ENCODE data around the gene OR1J1. TPM values are rescaled to one million over a fixed set of nuclear protein-coding genes. Genes with fewer than 3 reads are reported as not detected.
A peak's percentile ranks its signal among the peaks of the same experiment; 100 is the strongest.

The OR1J1 gene
- not detected for total RNA-seq

DNA sequence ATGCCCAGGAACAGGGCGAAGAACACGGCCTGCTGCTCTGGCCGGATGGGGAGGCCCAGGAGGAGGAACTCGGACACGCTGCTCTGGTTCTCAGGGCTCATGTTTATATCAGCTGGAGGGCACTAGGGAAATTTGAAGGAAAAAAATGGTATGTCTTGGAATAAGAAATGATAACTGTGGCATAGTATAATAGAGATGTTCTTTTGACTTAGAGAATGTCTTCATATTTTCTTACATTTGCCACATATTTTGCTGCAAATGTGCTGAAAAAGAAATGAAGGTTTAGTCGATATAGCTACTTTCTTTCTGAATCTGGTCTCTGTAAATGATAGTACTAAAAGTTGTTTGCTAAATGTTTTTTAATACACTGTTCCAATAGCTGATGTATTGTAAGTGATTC, at the start of gene OR1J1:
OR1J1 (minus strand) TSS at position 101 of the 400 bp plus-strand sequence; CDS start at position 101, 0 bp downstream.
- Mint-ChIP-seq H3K4me1 (ENCODE audit: low read depth) (no peaks in the 10 kb centered on the region), H3K27me3 (ENCODE audit: low read depth) (peaks cover 23% of the 10 kb centered on the region), H3K9me3 (no peaks in the 10 kb centered on the region), H3K36me3 (ENCODE audit: low read depth) (no peaks in the 10 kb centered on the region), H3K27ac (no peak within 1 kb of the TSS), H3K4me3 (no peak within 1 kb of the TSS)
- DNase-seq = no peak
- intact Hi-C loops (cut with micrococcal nuclease) = no loop called here
- CTCF ChIA-PET = interaction anchor here (0.7 kb wide), 1 partner anchor 9 kb away, joined by 3 read pairs; no protein-coding TSS in a partner anchor

GRCh38 chr9:122527193-122527592, 49.5 kb upstream of the OR1J1 start, which contains the start of gene OR1N1:
OR1N1 (minus strand) TSS chr9:122527293; CDS start chr9:122527293, 0 bp downstream.
- CTCF ChIA-PET = interaction anchor here (0.8 kb wide), 1 partner anchor 28 kb away, joined by 3 read pairs; no protein-coding TSS in a partner anchor
- no peak for DNase-seq
- H3K27me3 Mint-ChIP-seq (ENCODE audit: low read depth) = peaks cover 9% of the 10 kb centered on the region
- no peak within 1 kb of the TSS for H3K4me3 Mint-ChIP-seq
- H3K27ac Mint-ChIP-seq = no peak within 1 kb of the TSS
- H3K36me3 Mint-ChIP-seq (ENCODE audit: low read depth) = no peaks in the 10 kb centered on the region
- H3K4me1 Mint-ChIP-seq (ENCODE audit: low read depth) = no peaks in the 10 kb centered on the region
- intact Hi-C loops (cut with micrococcal nuclease) = no loop called here
- H3K9me3 Mint-ChIP-seq = no peaks in the 10 kb centered on the region

DNA sequence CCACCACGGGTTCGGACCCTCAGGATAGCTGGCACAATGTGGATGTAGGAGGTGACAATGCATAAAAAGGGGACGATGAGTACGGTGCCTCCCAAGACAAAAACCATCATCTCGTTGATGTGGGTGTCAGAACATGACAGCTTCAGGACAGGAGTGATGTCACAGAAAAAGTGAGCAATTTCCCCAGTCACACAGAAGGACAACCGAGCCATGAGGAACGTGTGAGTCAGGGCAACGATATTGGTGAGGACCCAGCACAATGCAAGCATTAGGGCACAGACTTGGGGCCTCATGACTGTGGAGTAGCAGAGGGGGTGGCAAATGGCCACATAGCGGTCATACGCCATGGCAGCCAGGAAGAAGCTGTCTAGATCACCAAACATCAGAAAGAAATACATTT, 48.9 kb upstream of the OR1J1 start:
- Mint-ChIP-seq H3K27ac (no peak overlapping the region), H3K36me3 (ENCODE audit: low read depth) (no peaks in the 10 kb centered on the region), H3K4me3 (no peak overlapping the region), H3K27me3 (ENCODE audit: low read depth) (peaks cover 13% of the 10 kb centered on the region), H3K4me1 (ENCODE audit: low read depth) (no peaks in the 10 kb centered on the region), H3K9me3 (no peaks in the 10 kb centered on the region)
- CTCF ChIA-PET = no interaction called here
- DNase-seq = no peak
- intact Hi-C loops (cut with micrococcal nuclease) = no loop called here

DNA sequence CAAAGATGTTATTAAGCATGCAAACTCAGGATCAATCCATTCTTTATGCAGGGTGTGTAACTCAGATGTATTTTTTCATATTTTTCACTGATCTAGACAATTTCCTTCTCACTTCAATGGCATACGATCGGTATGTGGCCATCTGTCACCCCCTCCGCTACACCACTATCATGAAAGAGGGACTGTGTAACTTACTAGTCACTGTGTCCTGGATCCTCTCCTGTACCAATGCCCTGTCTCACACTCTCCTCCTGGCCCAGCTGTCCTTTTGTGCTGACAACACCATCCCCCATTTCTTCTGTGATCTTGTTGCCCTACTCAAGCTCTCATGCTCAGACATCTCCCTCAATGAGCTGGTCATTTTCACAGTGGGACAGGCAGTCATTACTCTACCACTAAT, 41.6 kb upstream of the OR1J1 start:
- no peak for DNase-seq
- Mint-ChIP-seq H3K36me3 (ENCODE audit: low read depth) (no peaks in the 10 kb centered on the region), H3K9me3 (no peaks in the 10 kb centered on the region), H3K27me3 (ENCODE audit: low read depth) (peaks cover 13% of the 10 kb centered on the region), H3K4me3 (no peak overlapping the region), H3K4me1 (ENCODE audit: low read depth) (no peaks in the 10 kb centered on the region), H3K27ac (no peak overlapping the region)
- intact Hi-C loops (cut with micrococcal nuclease) = no loop called here
- CTCF ChIA-PET = interaction anchor here (1.2 kb wide), 1 partner anchor 21 kb away, joined by 3 read pairs; no protein-coding TSS in a partner anchor

GRCh38 chr9:122518841-122519240, 41.1 kb upstream of the OR1J1 start, which contains the start of gene OR1J4:
OR1J4 (plus strand) TSS chr9:122519141; CDS start chr9:122519141, 0 bp downstream.
- no peak for DNase-seq
- peaks cover 16% of the 10 kb centered on the region for H3K27me3 Mint-ChIP-seq (ENCODE audit: low read depth)
- intact Hi-C loops (cut with micrococcal nuclease) = no loop called here
- H3K9me3 Mint-ChIP-seq = no peaks in the 10 kb centered on the region
- no peaks in the 10 kb centered on the region for H3K4me1 Mint-ChIP-seq (ENCODE audit: low read depth)
- CTCF ChIA-PET = no interaction called here
- H3K27ac Mint-ChIP-seq = no peak within 1 kb of the TSS
- H3K36me3 Mint-ChIP-seq (ENCODE audit: low read depth) = no peaks in the 10 kb centered on the region
- no peak within 1 kb of the TSS for H3K4me3 Mint-ChIP-seq

DNA sequence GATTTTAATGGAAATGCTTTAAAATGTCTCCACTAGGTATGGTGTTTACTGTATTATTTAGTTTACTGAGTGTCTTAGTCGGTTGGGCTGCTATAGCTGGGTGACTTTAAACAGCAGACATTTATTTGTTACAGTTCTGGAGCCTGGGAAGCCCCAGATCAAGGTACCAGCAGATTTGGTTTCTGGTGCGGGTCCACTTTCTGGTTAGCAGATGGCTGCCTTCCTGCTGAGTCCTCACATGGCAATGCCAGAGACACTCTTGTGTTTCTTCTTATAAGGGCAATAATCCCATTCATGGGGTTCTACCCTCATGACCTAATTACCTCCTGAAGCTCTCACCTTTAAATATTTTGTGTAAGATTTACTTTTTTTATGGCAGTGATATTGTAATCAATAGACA, 40.5 kb upstream of the OR1J1 start:
- intact Hi-C loops (cut with micrococcal nuclease) = no loop called here
- Mint-ChIP-seq H3K4me1 (ENCODE audit: low read depth) (no peaks in the 10 kb centered on the region), H3K4me3 (no peak overlapping the region), H3K27ac (no peak overlapping the region), H3K9me3 (no peaks in the 10 kb centered on the region), H3K36me3 (ENCODE audit: low read depth) (no peaks in the 10 kb centered on the region), H3K27me3 (ENCODE audit: low read depth) (peaks cover 17% of the 10 kb centered on the region)
- DNase-seq = no peak
- CTCF ChIA-PET = no interaction called here

DNA sequence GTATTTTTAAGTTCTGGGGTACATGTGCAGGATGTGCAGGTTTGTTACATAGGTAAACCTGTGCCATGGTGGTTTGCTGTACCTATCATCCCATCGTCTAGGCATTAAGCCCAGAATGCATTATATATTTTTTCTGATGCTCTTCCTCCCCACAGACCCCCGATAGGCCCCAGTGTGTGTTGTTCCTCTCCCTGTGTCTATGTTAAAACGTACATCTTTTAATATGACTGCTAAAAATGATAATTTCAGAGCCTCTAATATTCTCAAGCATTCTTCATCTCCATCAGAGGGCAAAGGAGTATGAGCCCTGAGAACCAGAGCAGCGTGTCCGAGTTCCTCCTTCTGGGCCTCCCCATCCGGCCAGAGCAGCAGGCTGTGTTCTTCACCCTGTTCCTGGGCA, 32.8 kb upstream of the OR1J1 start, which contains the start of gene OR1J2:
OR1J2 (plus strand) TSS at position 301 of the 400 bp plus-strand sequence; CDS start at position 301, 0 bp downstream.
- CTCF ChIA-PET = interaction anchor here (2.4 kb wide), 1 partner anchor 12 kb away, joined by 6 read pairs; no protein-coding TSS in a partner anchor
- Mint-ChIP-seq H3K4me3 (no peak within 1 kb of the TSS), H3K9me3 (no peaks in the 10 kb centered on the region), H3K27ac (no peak within 1 kb of the TSS), H3K27me3 (ENCODE audit: low read depth) (peaks cover 22% of the 10 kb centered on the region), H3K36me3 (ENCODE audit: low read depth) (no peaks in the 10 kb centered on the region), H3K4me1 (ENCODE audit: low read depth) (no peaks in the 10 kb centered on the region)
- DNase-seq = no peak
- intact Hi-C loops (cut with micrococcal nuclease) = no loop called here

DNA sequence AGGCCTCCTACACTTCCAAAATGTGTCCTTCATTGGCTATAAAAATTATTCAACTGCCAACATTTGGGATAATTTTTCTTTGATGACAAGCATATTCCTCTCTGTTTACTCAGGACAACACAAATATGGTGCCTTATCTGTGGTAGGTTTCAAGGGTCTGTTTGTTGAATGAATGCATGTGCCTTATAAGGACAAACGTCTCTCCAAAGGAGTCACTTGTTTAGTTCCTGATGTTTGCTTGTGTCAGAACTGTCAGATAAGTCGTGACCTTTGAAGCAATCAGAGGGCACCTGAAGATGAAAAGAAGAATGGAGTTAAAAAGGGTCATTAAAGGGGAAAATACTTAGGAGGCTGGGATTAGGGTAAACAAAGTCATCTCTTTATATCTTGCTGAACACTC, 29.2 kb upstream of the OR1J1 start:
- H3K27ac Mint-ChIP-seq = no peak overlapping the region
- CTCF ChIA-PET = no interaction called here
- H3K36me3 Mint-ChIP-seq (ENCODE audit: low read depth) = no peaks in the 10 kb centered on the region
- no peaks in the 10 kb centered on the region for H3K9me3 Mint-ChIP-seq
- no peaks in the 10 kb centered on the region for H3K4me1 Mint-ChIP-seq (ENCODE audit: low read depth)
- no peak for DNase-seq
- H3K4me3 Mint-ChIP-seq = no peak overlapping the region
- intact Hi-C loops (cut with micrococcal nuclease) = no loop called here
- peaks cover 16% of the 10 kb centered on the region for H3K27me3 Mint-ChIP-seq (ENCODE audit: low read depth)

DNA sequence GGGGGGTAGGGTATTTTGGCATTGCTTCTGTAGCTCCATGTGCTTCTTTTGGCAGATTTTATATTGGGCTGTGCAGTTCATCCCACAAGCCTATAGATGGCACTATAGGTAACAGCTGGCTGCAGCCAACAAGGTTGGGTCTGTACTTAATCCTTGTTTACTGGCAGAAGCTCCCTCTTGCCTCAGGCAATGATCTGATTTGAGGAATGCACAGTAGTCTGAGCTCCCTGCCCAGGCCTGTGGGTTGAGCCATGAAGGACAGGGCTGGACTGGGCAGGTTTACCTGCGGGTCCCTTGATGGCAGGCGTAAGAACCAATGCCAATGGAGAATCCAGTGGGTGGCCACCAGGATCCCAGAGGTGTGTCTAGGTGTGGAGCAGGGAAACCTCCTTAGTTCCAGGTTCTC, 21.2 kb upstream of the OR1J1 start:
- Mint-ChIP-seq H3K4me1 (ENCODE audit: low read depth) (no peaks in the 10 kb centered on the region), H3K9me3 (peaks cover 4% of the 10 kb centered on the region), H3K4me3 (no peak overlapping the region), H3K27ac (no peak overlapping the region), H3K36me3 (ENCODE audit: low read depth) (no peaks in the 10 kb centered on the region), H3K27me3 (ENCODE audit: low read depth) (peaks cover 16% of the 10 kb centered on the region)
- peak; percentile 38 for DNase-seq
- CTCF ChIA-PET = interaction anchor here (0.6 to 1.8 kb wide), 15 partner anchors 9 to 400 kb away, joined by 3 to 18 read pairs (median 4); partner anchors contain the start of genes OR1J2 and OR1N1
- intact Hi-C loops (cut with micrococcal nuclease) = loop anchor here (1.0 to 10.0 kb wide), 2 partner anchors 311 to 496 kb away; no protein-coding TSS in a partner anchor

GRCh38 chr9:122479062-122479461, 1.3 kb upstream of the OR1J1 start:
- Mint-ChIP-seq H3K4me3 (no peak overlapping the region), H3K27me3 (ENCODE audit: low read depth) (peaks cover 23% of the 10 kb centered on the region), H3K9me3 (no peaks in the 10 kb centered on the region), H3K36me3 (ENCODE audit: low read depth) (no peaks in the 10 kb centered on the region), H3K4me1 (ENCODE audit: low read depth) (no peaks in the 10 kb centered on the region), H3K27ac (no peak overlapping the region)
- no peak for DNase-seq
- intact Hi-C loops (cut with micrococcal nuclease) = no loop called here
- CTCF ChIA-PET = interaction anchor here (1.4 kb wide), 1 partner anchor 20 kb away, joined by 4 read pairs; no protein-coding TSS in a partner anchor

DNA sequence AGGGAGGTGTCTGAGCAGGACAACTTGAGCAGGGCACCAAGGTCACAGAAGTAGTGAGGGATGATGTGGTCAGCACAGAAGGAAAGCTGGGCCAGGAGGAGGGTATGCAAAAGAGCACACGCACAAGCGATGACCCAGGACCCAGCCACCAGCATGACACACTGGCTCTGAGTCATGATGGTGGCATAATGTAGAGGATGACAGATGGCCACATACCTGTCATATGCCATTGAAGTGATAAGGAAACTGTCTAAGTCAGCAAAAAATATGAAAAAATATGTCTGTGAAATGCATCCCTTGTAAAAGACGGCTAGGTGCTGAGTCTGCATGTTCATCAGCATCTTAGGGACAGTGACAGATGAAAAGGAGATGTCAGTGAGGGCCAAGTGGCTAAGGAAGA, 380 bp downstream of the OR1J1 start:
- CTCF ChIA-PET = no interaction called here
- intact Hi-C loops (cut with micrococcal nuclease) = no loop called here
- H3K4me1 Mint-ChIP-seq (ENCODE audit: low read depth) = no peaks in the 10 kb centered on the region
- H3K4me3 Mint-ChIP-seq = no peak overlapping the region
- no peaks in the 10 kb centered on the region for H3K9me3 Mint-ChIP-seq
- H3K27me3 Mint-ChIP-seq (ENCODE audit: low read depth) = peaks cover 23% of the 10 kb centered on the region
- DNase-seq = no peak
- H3K36me3 Mint-ChIP-seq (ENCODE audit: low read depth) = no peaks in the 10 kb centered on the region
- H3K27ac Mint-ChIP-seq = no peak overlapping the region

GRCh38 chr9:122475717-122476116, 2.0 kb downstream of the OR1J1 start:
- no peak overlapping the region for H3K27ac Mint-ChIP-seq
- H3K4me1 Mint-ChIP-seq (ENCODE audit: low read depth) = no peaks in the 10 kb centered on the region
- no peaks in the 10 kb centered on the region for H3K36me3 Mint-ChIP-seq (ENCODE audit: low read depth)
- intact Hi-C loops (cut with micrococcal nuclease) = no loop called here
- no peak overlapping the region for H3K4me3 Mint-ChIP-seq
- peaks cover 19% of the 10 kb centered on the region for H3K27me3 Mint-ChIP-seq (ENCODE audit: low read depth)
- H3K9me3 Mint-ChIP-seq = no peaks in the 10 kb centered on the region
- CTCF ChIA-PET = interaction anchor here (1.9 kb wide), 1 partner anchor 333 kb away, joined by 4 read pairs; no protein-coding TSS in a partner anchor
- no peak for DNase-seq

GRCh38 chr9:122474561-122474960, 3.2 kb downstream of the OR1J1 start:
- no peaks in the 10 kb centered on the region for H3K9me3 Mint-ChIP-seq
- H3K36me3 Mint-ChIP-seq (ENCODE audit: low read depth) = no peaks in the 10 kb centered on the region
- H3K4me1 Mint-ChIP-seq (ENCODE audit: low read depth) = no peaks in the 10 kb centered on the region
- no peak overlapping the region for H3K27ac Mint-ChIP-seq
- H3K27me3 Mint-ChIP-seq (ENCODE audit: low read depth) = peaks cover 19% of the 10 kb centered on the region
- CTCF ChIA-PET = interaction anchor here (1.9 kb wide), 1 partner anchor 334 kb away, joined by 4 read pairs; no protein-coding TSS in a partner anchor
- no peak for DNase-seq
- no peak overlapping the region for H3K4me3 Mint-ChIP-seq
- intact Hi-C loops (cut with micrococcal nuclease) = no loop called here

Data from activated naive CD4-positive, alpha-beta T cell treated with anti-CD3 and anti-CD28 coated beads for 36 hours (primary cell).